Body of pancreas (tissue), 4 donors: ENCODE results near the gene PGBD1. TPM values are rescaled to one million over a fixed set of nuclear protein-coding genes. Genes with fewer than 3 reads are reported as not detected.

Experiments used
- ATAC-seq: fragments of 150-250 bp; one replicate; pipeline ENCODE4 v1.9.1; 2016
- DNase-seq, 4 donors: peaks; one replicate each; pipeline ENCODE4 v3.0.0-alpha.2; 2019
- H3K27ac ChIP-seq, 4 donors: fragments of 200-600 bp; sonication (generic); 1 replicate in 3 of 4; 2 replicates in 1 of 4; pipeline versions ENCODE4 v1.5.1 to v1.6.1; 2016 to 2019; ENCODE audit warnings: mild to moderate bottlenecking in 1 of 4, mixed read lengths in 1 of 4, moderate library complexity in 1 of 4
- H3K27me3 ChIP-seq, 2 donors: fragments of 200-600 bp; sonication (generic); one replicate each; pipeline ENCODE4 v1.6.0; 2016; ENCODE audit warnings: mild to moderate bottlenecking in 1 of 2
- H3K36me3 ChIP-seq, 2 donors: fragments of 200-600 bp; sonication (generic); replicated peaks in 1 of 2; 2 replicates each; pipeline ENCODE4 v1.5.1; 2016; ENCODE audit warnings: low read depth in 2 of 2; ENCODE audit not compliant: insufficient read depth in 1 of 2
- H3K4me1 ChIP-seq: fragments of 200-600 bp; sonication (generic); one replicate; pipeline ENCODE4 v1.6.0; 2016
- H3K4me3 ChIP-seq, 2 donors: fragments of 200-600 bp; sonication (generic); 1 replicate in 1 of 2; 2 replicates in 1 of 2; pipeline ENCODE4 v1.5.1; 2016 to 2019
- H3K9me3 ChIP-seq, 3 donors: fragments of 200-600 bp; sonication (generic); 1 replicate in 2 of 3; 2 replicates in 1 of 3; pipeline ENCODE4 v1.5.1; 2016
- POLR2A ChIP-seq, 3 donors: fragments of 450-650 bp; IDR thresholded peaks; one replicate each; pipeline ENCODE4 v1.6.1; 2016; ENCODE audit warnings: antibody characterized with exemption in 3 of 3, mild to moderate bottlenecking in 2 of 3
- WGBS, 2 donors: methylation state at CpG; one replicate each; pipeline ENCODE4 v1.1.5; 2017; 5-methylcytosine and 5-hydroxymethylcytosine counted together
- intact Hi-C: fragments of 100-400 bp; cut with DNase I; formaldehyde crosslinking; loops from one replicate; pipeline ENCODE4 v1.15.1; 2023
- total RNA-seq, 2 donors: library from RNA; depleted of rRNA; stranded (reverse); fragments of >200 nt; gene quantifications; one replicate each; pipeline ENCODE4 v1.1.0, GENCODE V29; 2016
- TF ChIP-seq, protein P1 (sequence below), 7 experiments: fragments of 450-650 bp in 4 of 7; fragments of 200-600 bp in 3 of 7; sonication (generic) in 3 of 7; IDR thresholded peaks; one replicate each; pipeline ENCODE4 v1.5.1; 2016 to 2019; ENCODE audit warnings: antibody characterized with exemption in 7 of 7

The PGBD1 gene
- total RNA-seq, 2 donors from 2014 or later, result 0.66 to 2.3 TPM

DNA sequence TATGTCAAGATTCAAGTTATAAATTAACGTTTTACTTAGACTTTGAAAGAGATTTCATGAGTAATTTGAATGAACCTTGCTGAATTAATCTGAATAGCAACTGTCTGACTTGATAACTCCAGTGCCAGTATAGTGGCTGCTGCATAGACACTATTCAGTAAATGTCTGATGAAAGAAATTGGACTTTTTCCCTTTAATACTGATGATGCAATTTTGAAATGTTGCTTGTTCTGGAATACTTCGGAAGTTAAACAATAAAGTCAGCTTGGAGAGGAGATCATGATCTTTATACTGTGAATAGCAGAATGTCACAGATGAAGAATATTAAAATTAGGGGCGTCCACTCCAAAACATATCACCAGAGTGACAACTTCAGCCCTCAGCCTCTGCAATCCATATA, 3.6 kb upstream of the PGBD1 start:
- H3K36me3 ChIP-seq, result peaks cover 0 to 7% of the 10 kb centered on the region in 2 donors
- no peak for TF ChIP-seq POLR2A (IDR thresholded peaks at IDR 0.05)
- TF ChIP-seq, protein P1, sequence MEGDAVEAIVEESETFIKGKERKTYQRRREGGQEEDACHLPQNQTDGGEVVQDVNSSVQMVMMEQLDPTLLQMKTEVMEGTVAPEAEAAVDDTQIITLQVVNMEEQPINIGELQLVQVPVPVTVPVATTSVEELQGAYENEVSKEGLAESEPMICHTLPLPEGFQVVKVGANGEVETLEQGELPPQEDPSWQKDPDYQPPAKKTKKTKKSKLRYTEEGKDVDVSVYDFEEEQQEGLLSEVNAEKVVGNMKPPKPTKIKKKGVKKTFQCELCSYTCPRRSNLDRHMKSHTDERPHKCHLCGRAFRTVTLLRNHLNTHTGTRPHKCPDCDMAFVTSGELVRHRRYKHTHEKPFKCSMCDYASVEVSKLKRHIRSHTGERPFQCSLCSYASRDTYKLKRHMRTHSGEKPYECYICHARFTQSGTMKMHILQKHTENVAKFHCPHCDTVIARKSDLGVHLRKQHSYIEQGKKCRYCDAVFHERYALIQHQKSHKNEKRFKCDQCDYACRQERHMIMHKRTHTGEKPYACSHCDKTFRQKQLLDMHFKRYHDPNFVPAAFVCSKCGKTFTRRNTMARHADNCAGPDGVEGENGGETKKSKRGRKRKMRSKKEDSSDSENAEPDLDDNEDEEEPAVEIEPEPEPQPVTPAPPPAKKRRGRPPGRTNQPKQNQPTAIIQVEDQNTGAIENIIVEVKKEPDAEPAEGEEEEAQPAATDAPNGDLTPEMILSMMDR (IDR thresholded peaks at IDR 0.05), result no peak
- no peak for ATAC-seq
- H3K27me3 ChIP-seq, result no peaks in the 10 kb centered on the region
- no peak for DNase-seq
- H3K4me1 ChIP-seq, result peaks cover 12% of the 10 kb centered on the region
- no peak overlapping the region for H3K4me3 ChIP-seq
- no peak overlapping the region for H3K27ac ChIP-seq
- intact Hi-C loops, result no loop called here
- WGBS, 2 donors, result 56 to 62% methylated on average over 3 of the region's 3 CpGs
- H3K9me3 ChIP-seq, result no peaks in the 10 kb centered on the region

DNA sequence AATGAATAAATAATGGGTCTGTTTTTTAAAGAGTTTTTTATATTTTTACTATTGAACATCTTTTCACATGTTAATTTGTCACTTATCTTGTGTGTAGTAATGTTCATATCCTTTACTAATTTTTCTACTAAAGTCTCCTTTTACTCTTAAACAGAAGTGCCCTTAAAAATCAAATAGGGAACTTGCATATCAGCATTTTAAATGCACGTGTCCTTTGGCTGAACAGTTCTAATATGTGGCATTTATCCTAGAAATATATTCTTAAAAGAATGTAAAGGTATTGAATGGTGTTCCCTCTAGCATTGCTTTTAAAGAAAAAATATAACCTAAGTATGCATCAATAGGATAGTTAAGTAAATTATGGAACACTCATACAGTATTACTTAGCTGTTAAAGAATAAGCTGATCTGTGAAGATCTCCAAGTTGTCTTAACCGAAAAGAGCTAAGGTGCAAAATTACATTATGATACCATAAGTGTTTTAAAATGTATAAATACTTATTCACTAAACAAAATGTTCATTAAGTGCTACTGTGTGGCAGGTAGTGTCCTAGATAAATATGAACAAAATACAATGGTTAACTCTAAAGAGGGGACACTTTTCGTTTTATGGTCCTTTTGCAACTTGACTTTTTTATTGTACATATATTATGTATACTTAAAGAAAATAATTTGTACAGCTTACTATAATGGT, 631 bp upstream of the PGBD1 start:
- WGBS, 2 donors, result 28 to 43% methylated on average over 3 of the region's 3 CpGs
- Histone ChIP-seq H3K9me3 (no peaks in the 10 kb centered on the region), H3K27me3 (no peaks in the 10 kb centered on the region), H3K4me3 (no peak overlapping the region), H3K27ac (no peak overlapping the region), H3K36me3 (peaks cover 0 to 6% of the 10 kb centered on the region in 2 donors), H3K4me1 (peaks cover 12% of the 10 kb centered on the region)
- no peak for TF ChIP-seq POLR2A (IDR thresholded peaks at IDR 0.05)
- TF ChIP-seq, protein P1 (IDR thresholded peaks at IDR 0.05), result no peak
- no peak for ATAC-seq
- no peak for DNase-seq
- intact Hi-C loops, result no loop called here

GRCh38 chr6:28282926-28283325, 1.6 kb downstream of the PGBD1 start:
- intact Hi-C loops, result no loop called here
- TF ChIP-seq POLR2A (IDR thresholded peaks at IDR 0.05), result no peak
- TF ChIP-seq, protein P1 (IDR thresholded peaks at IDR 0.05), result no peak
- Histone ChIP-seq H3K27ac (no peak overlapping the region), H3K9me3 (no peaks in the 10 kb centered on the region), H3K36me3 (no peaks in the 10 kb centered on the region), H3K4me1 (peaks cover 12% of the 10 kb centered on the region), H3K27me3 (no peaks in the 10 kb centered on the region), H3K4me3 (no peak overlapping the region)
- ATAC-seq (no peak), DNase-seq (no peak)
- 89 to 92% methylated on average over 2 of the region's 2 CpGs for WGBS, 2 donors

GRCh38 chr6:28291573-28291972, 10.2 kb downstream of the PGBD1 start:
- no peak for TF ChIP-seq POLR2A (IDR thresholded peaks at IDR 0.05)
- Histone ChIP-seq H3K4me3 (no peak overlapping the region), H3K27ac (no peak overlapping the region), H3K27me3 (no peaks in the 10 kb centered on the region), H3K4me1 (no peaks in the 10 kb centered on the region), H3K9me3 (no peaks in the 10 kb centered on the region), H3K36me3 (no peaks in the 10 kb centered on the region)
- intact Hi-C loops, result no loop called here
- ATAC-seq, result no peak
- no peak for DNase-seq

- Histone ChIP-seq H3K9me3 (no peaks in the 10 kb centered on the region), H3K36me3 (no peaks in the 10 kb centered on the region), H3K27me3 (no peaks in the 10 kb centered on the region), H3K4me3 (no peak overlapping the region), H3K27ac (no peak overlapping the region), H3K4me1 (no peaks in the 10 kb centered on the region)
- ATAC-seq, result no peak
- no peak for DNase-seq
- intact Hi-C loops, result no loop called here
- 86 to 88% methylated on average over 5 of the region's 5 CpGs for WGBS, 2 donors
- TF ChIP-seq, protein P1 (IDR thresholded peaks at IDR 0.05), result no peak
- TF ChIP-seq POLR2A (IDR thresholded peaks at IDR 0.05), result no peak
These were observed 14.0 kb downstream of the PGBD1 start for GRCh38 chr6:28295326-28295725.
